Measurements from ENCODE around the gene GID8.

The GID8 gene

DNA sequence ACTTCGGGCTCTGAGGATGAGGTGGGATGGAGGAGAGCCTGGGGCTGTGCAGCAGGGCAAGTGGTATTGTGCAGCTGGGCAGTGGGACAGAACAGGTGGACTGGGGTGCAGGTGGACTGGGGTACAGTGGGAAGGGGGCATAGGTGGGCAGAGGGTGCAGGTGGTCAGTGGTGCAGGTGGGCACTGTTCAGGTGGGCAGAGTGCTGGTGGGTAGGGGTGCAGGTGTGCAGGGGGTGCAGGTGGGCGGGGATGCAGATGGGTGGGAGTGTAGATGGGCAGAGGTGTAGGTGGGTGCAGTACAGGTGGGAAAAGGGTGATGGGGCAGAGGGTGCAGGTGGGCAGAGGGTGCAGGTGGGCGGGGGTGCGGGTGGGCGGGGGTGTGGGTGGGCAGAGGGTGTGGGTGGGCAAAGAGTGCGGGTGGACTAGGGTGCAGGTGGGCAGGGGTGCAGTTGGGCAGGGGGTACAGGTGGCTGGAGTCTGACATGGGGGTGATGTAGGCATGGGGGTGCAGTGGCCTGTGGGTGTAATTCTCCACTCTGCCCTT lies 48.4 kb downstream of the GID8 start:
- no peak for DNase-seq (ENCODE audit: low spot score)

GRCh38 chr20:62987114-62987513 lies 49.2 kb downstream of the GID8 start:
- no peak for DNase-seq (ENCODE audit: low spot score)

GRCh38 chr20:62989201-62989601 lies 51.3 kb downstream of the GID8 start:
- DNase-seq (ENCODE audit: low spot score) = no peak

- no peak for DNase-seq (ENCODE audit: low spot score)
Observed at GRCh38 chr20:62990306-62990825, 52.4 kb downstream of the GID8 start.

- DNase-seq (ENCODE audit: low spot score) = no peak
Observed at GRCh38 chr20:62991196-62991807, 53.4 kb downstream of the GID8 start.

GRCh38 chr20:62991863-62992262 lies 53.9 kb downstream of the GID8 start:
- DNase-seq (ENCODE audit: low spot score) = no peak

- DNase-seq (ENCODE audit: low spot score) = no peak
Observed at GRCh38 chr20:62993856-62994494, 56.0 kb downstream of the GID8 start.

DNA sequence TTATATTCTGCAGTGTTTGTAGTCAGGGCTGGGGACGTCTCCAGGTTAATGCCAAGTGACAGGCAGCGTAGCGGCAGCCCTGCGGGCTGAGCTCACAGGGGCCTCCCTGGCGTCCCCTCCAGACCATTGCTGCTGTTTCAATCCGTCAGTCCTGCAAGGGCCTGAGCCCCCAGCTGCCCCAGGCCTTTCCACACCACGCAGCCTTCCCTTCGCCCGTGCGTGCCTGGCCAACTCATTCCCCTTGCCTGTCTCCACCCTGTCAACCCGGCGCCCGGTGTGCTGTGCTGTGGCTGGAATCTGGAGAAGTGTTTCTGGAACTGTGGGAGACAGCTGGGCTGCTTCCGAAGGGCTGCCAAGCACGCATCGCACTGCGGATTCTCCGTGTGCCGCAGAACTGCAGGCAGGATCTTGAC lies 56.9 kb downstream of the GID8 start:
- no peak for DNase-seq (ENCODE audit: low spot score)

DNA sequence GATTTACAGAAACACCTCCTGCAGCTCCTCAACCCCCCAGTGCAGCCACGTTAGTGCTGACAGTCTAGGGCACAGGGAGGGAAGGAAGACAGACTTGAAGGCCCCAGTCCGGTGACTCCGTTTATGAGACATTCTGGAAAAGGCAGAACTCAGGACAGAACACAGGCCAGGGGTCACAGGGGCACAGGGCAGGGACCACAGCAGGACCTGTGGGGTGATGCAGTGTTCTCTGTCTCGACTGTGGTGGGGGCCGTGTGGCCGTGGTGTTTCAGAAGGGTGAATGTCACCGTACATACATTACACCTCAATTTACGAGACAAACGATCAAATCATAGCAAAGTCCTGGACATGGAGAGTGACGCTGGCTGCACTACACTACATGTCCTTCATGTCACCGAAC lies 57.5 kb downstream of the GID8 start:
- no peak for DNase-seq (ENCODE audit: low spot score)

DNA sequence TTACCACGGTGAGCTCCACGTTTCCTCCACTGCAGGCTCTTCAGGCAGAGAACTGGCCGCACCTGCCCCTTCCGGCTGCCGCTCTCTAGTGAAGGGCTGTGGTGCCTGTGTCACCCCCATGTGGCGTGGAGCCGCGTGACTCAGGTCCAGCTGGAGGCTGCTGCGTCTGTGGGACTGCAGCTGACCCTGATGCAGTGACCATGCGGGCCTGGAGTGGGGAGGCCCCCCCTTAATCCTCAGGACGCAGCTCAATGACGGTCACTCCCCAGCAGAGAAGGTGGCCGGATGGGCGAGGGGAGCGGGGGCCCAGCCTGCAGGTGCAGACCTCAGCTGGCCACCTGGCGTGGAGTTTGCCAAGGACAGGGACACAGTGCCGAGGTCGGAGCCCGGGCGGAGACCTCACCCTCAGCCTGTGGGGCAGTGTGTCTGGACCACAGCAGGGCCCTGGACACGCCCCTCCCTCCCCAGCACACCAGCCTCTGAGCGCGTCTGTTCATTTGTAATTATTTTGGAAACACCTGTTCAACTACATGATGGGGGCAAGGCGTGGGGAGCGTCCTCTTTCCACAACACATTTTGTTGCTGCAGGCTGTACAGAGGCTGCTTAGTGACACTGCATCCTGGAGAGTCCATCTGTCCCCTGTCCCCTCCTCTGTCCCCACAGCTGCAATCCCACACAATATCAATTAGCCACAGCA lies 58.1 kb downstream of the GID8 start:
- DNase-seq (ENCODE audit: low spot score) = no peak

DNA sequence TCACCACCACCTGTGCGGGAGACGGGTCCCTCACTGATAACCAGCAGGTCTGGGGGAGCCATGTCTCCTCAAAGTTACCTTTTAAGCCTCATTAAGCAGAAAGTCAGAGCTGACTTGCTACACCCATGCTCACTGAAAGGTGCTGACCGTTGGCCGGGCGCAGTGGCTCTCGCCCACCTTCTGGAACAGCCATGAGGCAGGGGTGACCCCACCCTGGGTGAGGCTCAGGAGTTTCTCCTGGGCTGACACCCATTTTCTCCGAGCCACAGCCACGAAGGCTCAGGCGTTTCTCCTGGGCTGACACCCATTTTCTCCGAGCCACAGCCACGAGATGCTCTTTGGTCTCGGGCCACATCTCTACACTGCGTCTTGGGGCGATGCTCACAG lies 58.6 kb downstream of the GID8 start:
- no peak for DNase-seq (ENCODE audit: low spot score)

DNA sequence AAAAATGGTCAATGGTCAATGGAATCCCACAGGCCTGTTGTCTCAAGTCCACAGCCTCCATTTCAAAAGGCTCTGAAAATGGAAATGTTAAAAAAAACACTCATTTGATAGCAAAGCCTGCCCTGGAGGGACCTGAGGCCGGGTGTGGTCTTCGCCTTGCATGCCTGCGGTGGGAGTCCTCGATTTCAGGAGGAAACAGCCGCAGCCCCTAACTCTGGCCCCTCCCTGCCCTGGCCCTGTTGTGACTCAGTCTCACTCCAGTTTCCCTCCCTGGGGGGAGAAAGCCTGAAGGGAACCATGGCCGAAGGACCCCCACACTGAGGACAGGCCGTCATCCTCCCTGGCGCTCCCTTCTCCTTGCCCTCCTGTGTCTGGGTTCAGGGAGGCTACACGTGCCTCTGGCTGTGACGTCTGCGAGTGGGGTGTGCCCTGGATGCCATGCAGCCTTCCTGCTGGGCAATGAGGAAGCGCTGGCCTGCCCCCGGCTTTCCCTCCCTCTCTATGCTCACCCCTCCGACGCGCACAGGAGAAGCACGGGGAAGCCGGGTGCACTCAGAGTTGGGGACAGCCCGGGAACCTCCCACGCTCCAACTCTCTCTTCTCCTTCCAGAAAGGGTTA lies 59.6 kb downstream of the GID8 start:
- no peak for DNase-seq (ENCODE audit: low spot score)
